WTC11 (cell line): Measurements from ENCODE around the gene DAND5. TPM values are rescaled to one million over a fixed set of nuclear protein-coding genes. Genes with fewer than 3 reads are reported as not detected.

Experiments used
- CBFB ChIP-seq: sonication (generic); formaldehyde crosslinking; IDR thresholded peaks from 2 replicates; pipeline ENCODE4 v1.8.1; 2022; ENCODE audit warnings: mild to moderate bottlenecking, low read depth, missing genetic modification reagents
- ELF4 ChIP-seq: sonication (generic); formaldehyde crosslinking; IDR thresholded peaks from 2 replicates; pipeline ENCODE4 v1.8.1; 2022; ENCODE audit warnings: low read depth, mild to moderate bottlenecking, moderate library complexity, missing genetic modification reagents
- ETV6 ChIP-seq: sonication (generic); formaldehyde crosslinking; IDR thresholded peaks from 2 replicates; pipeline ENCODE4 v1.8.1; 2022; ENCODE audit warnings: mild to moderate bottlenecking, missing genetic modification reagents
- FOXJ3 ChIP-seq: sonication (generic); formaldehyde crosslinking; IDR thresholded peaks from 2 replicates; pipeline ENCODE4 v1.9.0; 2021; ENCODE audit warnings: missing genetic modification reagents, mild to moderate bottlenecking, borderline replicate concordance
- IRF2 ChIP-seq: sonication (generic); formaldehyde crosslinking; IDR thresholded peaks from 2 replicates; pipeline ENCODE4 v1.8.0; 2022; ENCODE audit warnings: low read depth, missing genetic modification reagents, borderline replicate concordance
- KAT7 ChIP-seq: sonication (generic); formaldehyde crosslinking; IDR thresholded peaks from 2 replicates; pipeline ENCODE4 v1.8.1; 2023; ENCODE audit warnings: missing genetic modification reagents, mild to moderate bottlenecking, borderline replicate concordance
- NFE2L1 ChIP-seq: sonication (generic); formaldehyde crosslinking; IDR thresholded peaks from 2 replicates; pipeline ENCODE4 v1.8.1; 2023; ENCODE audit warnings: missing genetic modification reagents
- OVOL2 ChIP-seq: fragments of 250-450 bp; sonication (Bioruptor Pico); IDR thresholded peaks from 2 replicates; pipeline ENCODE4 v1.9.0; 2021; ENCODE audit warnings: mild to moderate bottlenecking, borderline replicate concordance
- PRRX2 ChIP-seq: fragments of 250-450 bp; sonication (Bioruptor Pico); IDR thresholded peaks from 2 replicates; pipeline ENCODE4 v1.8.0; 2021; ENCODE audit warnings: mild to moderate bottlenecking
- SMAD3 ChIP-seq: sonication (generic); formaldehyde crosslinking; IDR thresholded peaks from 2 replicates; pipeline ENCODE4 v1.8.0; 2022; ENCODE audit warnings: missing genetic modification reagents, mild to moderate bottlenecking, borderline replicate concordance
- ZNF138 ChIP-seq: sonication (generic); formaldehyde crosslinking; conservative IDR thresholded peaks from 2 replicates; pipeline ENCODE4 v1.8.1; 2022; ENCODE audit warnings: mild to moderate bottlenecking, moderate library complexity, missing genetic modification reagents
- ZNF232 ChIP-seq: sonication (generic); formaldehyde crosslinking; IDR thresholded peaks from 2 replicates; pipeline ENCODE4 v1.8.0; 2022; ENCODE audit warnings: mild to moderate bottlenecking, missing genetic modification reagents
- ZNF263 ChIP-seq: sonication (generic); formaldehyde crosslinking; IDR thresholded peaks from 2 replicates; pipeline ENCODE4 v1.8.1; 2022; ENCODE audit warnings: low read depth, mild to moderate bottlenecking, moderate library complexity, missing genetic modification reagents
- ZNF671 ChIP-seq: fragments of 250-450 bp; sonication (Bioruptor Pico); IDR thresholded peaks from 2 replicates; pipeline ENCODE4 v1.8.0; 2021; ENCODE audit warnings: mild to moderate bottlenecking
- total RNA-seq: library from RNA; stranded (reverse); gene quantifications from 3 replicates; pipeline ENCODE4 v1.2.3, GENCODE V29; 2021
- TF ChIP-seq, protein P1 (sequence below): sonication (generic); formaldehyde crosslinking; IDR thresholded peaks from 2 replicates; pipeline ENCODE4 v1.8.1; 2022; ENCODE audit warnings: mild to moderate bottlenecking, moderate library complexity, missing genetic modification reagents
- TF ChIP-seq, protein P2 (sequence below): fragments of 250-450 bp; sonication (Bioruptor Pico); conservative IDR thresholded peaks from 2 replicates; pipeline ENCODE4 v1.9.0; 2021; ENCODE audit warnings: mild to moderate bottlenecking
- TF ChIP-seq, protein P3 (sequence below): sonication (generic); formaldehyde crosslinking; IDR thresholded peaks from 2 replicates; pipeline ENCODE4 v1.8.1; 2023; ENCODE audit warnings: mild to moderate bottlenecking, moderate library complexity, missing genetic modification reagents
- TF ChIP-seq, protein P4 (sequence below): sonication (generic); formaldehyde crosslinking; conservative IDR thresholded peaks from 2 replicates; pipeline ENCODE4 v1.8.1; 2022; ENCODE audit warnings: mild to moderate bottlenecking, missing genetic modification reagents
- TF ChIP-seq, protein P5 (sequence below): sonication (generic); formaldehyde crosslinking; IDR thresholded peaks from 2 replicates; pipeline ENCODE4 v1.8.1; 2023; ENCODE audit warnings: mild to moderate bottlenecking, missing genetic modification reagents
- TF ChIP-seq, protein P6 (sequence below): sonication (generic); formaldehyde crosslinking; IDR thresholded peaks from 2 replicates; pipeline ENCODE4 v1.8.1; 2022; ENCODE audit warnings: low read depth, missing genetic modification reagents, borderline replicate concordance
- TF ChIP-seq, protein P7 (sequence below): sonication (generic); formaldehyde crosslinking; IDR thresholded peaks from 2 replicates; pipeline ENCODE4 v1.8.1; 2023; ENCODE audit warnings: mild to moderate bottlenecking, missing genetic modification reagents, moderate library complexity
- TF ChIP-seq, protein P8 (sequence below): fragments of 250-450 bp; sonication (Bioruptor Pico); IDR thresholded peaks from 2 replicates; pipeline ENCODE4 v1.8.0; 2021; ENCODE audit warnings: mild to moderate bottlenecking
- TF ChIP-seq, protein P9 (sequence below): sonication (generic); formaldehyde crosslinking; IDR thresholded peaks from 2 replicates; pipeline ENCODE4 v1.8.0; 2023; ENCODE audit warnings: missing genetic modification reagents
- TF ChIP-seq, protein P10 (sequence below): fragments of 250-450 bp; sonication (Bioruptor Pico); IDR thresholded peaks from 2 replicates; pipeline ENCODE4 v1.9.0; 2021; ENCODE audit warnings: moderate library complexity, mild to moderate bottlenecking, inconsistent platforms, borderline replicate concordance

DAND5 gene
- total RNA-seq, 1 experiment from 2014 or later = 0.22 TPM

DNA sequence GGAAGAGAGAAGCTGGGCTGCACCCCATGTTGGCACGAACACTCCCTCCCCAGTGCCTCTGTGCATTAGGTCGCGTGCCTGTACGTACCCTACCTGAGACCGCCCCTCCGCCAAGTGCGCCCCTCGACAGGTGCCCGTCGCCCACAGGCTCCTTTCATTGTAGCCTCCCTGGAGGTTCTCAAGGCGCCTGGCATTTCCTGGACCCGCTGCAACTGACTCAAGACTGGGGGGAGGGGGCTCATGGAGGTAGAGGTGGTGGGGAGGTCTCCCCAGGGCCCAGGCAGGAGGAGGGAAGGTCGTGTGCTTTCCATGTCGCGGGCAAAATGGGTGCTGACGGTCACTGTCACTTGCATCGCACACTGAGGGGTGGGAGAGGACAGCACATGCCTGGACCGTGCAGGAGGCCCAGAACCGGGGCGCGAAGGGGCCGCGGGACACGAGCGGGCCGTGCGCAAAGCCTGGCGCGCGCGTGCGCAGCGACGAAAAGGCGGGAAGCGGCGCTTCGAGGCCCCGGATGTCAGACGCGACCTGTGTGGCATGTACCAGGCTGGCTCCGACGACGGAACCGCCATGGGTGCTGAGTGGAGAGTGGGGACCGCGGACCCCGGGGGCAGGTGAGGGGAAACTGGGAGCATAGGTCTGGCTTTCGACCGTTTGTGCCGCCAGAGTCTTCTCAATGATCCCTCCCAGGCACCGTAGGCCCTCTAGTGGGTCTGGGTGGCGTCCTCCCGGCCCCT is 42.4 kb downstream of the DAND5 start (continued):
- peak; percentile 77; the same call in 1 of the 2 replicates for TF ChIP-seq ZNF232 (CRISPR knock-in tag)
- 0 out of 2 replicates have a peak, but pooled peaks have one; percentile 74 for TF ChIP-seq FOXJ3 (CRISPR knock-in tag)
- TF ChIP-seq NFE2L1 (CRISPR knock-in tag) = peak; percentile 99
- TF ChIP-seq ZNF138 = no peak; the same call in 1 of the 2 replicates
- no peak for TF ChIP-seq OVOL2 (CRISPR knock-in tag)
- TF ChIP-seq, protein P1, sequence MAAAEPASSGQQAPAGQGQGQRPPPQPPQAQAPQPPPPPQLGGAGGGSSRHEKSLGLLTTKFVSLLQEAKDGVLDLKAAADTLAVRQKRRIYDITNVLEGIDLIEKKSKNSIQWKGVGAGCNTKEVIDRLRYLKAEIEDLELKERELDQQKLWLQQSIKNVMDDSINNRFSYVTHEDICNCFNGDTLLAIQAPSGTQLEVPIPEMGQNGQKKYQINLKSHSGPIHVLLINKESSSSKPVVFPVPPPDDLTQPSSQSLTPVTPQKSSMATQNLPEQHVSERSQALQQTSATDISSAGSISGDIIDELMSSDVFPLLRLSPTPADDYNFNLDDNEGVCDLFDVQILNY (CRISPR knock-in tag) = peak; percentile 92
- TF ChIP-seq, protein P2, sequence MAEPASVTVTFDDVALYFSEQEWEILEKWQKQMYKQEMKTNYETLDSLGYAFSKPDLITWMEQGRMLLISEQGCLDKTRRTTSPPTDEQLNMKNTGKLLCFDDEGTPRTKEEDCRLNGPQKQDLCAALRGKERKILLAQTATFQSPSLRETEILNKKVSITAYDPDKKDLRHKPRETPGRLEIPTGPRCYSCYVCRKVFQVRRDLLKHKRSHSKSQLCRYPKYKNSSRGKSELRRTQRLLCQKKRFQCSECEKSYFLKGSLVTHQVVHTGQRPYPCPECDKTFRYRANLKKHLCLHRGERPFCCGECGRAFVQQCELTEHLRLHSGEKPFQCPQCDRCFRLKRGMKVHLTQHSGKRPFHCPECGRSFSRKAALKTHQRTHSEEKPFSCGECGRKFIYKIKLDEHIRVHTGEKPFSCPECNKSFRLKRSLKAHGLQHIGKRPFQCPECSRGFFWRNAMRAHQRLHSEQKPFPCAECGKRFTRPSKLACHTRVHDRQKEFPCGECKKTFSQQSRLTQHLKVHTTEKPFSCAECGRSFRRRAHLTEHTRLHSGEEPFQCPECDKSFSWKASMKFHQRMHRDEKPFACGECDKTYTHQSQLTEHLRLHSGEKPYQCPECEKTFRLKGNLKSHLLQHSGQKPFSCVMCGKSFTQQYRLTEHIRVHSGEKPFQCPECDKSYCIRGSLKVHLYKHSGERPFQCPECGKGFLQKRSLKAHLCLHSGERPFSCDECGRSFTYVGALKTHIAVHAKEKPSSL (CRISPR knock-in tag) = no peak
- TF ChIP-seq, protein P3, sequence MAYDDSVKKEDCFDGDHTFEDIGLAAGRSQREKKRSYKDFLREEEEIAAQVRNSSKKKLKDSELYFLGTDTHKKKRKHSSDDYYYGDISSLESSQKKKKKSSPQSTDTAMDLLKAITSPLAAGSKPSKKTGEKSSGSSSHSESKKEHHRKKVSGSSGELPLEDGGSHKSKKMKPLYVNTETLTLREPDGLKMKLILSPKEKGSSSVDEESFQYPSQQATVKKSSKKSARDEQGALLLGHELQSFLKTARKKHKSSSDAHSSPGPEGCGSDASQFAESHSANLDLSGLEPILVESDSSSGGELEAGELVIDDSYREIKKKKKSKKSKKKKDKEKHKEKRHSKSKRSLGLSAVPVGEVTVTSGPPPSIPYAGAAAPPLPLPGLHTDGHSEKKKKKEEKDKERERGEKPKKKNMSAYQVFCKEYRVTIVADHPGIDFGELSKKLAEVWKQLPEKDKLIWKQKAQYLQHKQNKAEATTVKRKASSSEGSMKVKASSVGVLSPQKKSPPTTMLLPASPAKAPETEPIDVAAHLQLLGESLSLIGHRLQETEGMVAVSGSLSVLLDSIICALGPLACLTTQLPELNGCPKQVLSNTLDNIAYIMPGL = peak; percentile 78; the same call in 1 of the 2 replicates
- peak; percentile 91 for TF ChIP-seq ELF4
- TF ChIP-seq PRRX2 (CRISPR knock-in tag) = no peak
- 0 out of 2 replicates have a peak, but pooled peaks have one; percentile 47 for TF ChIP-seq CBFB (CRISPR knock-in tag)
- TF ChIP-seq, protein P4, sequence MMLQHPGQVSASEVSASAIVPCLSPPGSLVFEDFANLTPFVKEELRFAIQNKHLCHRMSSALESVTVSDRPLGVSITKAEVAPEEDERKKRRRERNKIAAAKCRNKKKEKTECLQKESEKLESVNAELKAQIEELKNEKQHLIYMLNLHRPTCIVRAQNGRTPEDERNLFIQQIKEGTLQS (CRISPR knock-in tag) = peak; percentile 78
- TF ChIP-seq, protein P5, sequence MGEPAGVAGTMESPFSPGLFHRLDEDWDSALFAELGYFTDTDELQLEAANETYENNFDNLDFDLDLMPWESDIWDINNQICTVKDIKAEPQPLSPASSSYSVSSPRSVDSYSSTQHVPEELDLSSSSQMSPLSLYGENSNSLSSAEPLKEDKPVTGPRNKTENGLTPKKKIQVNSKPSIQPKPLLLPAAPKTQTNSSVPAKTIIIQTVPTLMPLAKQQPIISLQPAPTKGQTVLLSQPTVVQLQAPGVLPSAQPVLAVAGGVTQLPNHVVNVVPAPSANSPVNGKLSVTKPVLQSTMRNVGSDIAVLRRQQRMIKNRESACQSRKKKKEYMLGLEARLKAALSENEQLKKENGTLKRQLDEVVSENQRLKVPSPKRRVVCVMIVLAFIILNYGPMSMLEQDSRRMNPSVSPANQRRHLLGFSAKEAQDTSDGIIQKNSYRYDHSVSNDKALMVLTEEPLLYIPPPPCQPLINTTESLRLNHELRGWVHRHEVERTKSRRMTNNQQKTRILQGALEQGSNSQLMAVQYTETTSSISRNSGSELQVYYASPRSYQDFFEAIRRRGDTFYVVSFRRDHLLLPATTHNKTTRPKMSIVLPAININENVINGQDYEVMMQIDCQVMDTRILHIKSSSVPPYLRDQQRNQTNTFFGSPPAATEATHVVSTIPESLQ (CRISPR knock-in tag) = peak; percentile 60; the same call in 1 of the 2 replicates
- TF ChIP-seq SMAD3 (CRISPR knock-in tag) = peak; percentile 82; the same call in 1 of the 2 replicates
- TF ChIP-seq, protein P6, sequence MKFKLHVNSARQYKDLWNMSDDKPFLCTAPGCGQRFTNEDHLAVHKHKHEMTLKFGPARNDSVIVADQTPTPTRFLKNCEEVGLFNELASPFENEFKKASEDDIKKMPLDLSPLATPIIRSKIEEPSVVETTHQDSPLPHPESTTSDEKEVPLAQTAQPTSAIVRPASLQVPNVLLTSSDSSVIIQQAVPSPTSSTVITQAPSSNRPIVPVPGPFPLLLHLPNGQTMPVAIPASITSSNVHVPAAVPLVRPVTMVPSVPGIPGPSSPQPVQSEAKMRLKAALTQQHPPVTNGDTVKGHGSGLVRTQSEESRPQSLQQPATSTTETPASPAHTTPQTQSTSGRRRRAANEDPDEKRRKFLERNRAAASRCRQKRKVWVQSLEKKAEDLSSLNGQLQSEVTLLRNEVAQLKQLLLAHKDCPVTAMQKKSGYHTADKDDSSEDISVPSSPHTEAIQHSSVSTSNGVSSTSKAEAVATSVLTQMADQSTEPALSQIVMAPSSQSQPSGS (CRISPR knock-in tag) = peak; percentile 88; the same call in 1 of the 2 replicates
- TF ChIP-seq, protein P7, sequence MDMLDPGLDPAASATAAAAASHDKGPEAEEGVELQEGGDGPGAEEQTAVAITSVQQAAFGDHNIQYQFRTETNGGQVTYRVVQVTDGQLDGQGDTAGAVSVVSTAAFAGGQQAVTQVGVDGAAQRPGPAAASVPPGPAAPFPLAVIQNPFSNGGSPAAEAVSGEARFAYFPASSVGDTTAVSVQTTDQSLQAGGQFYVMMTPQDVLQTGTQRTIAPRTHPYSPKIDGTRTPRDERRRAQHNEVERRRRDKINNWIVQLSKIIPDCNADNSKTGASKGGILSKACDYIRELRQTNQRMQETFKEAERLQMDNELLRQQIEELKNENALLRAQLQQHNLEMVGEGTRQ (CRISPR knock-in tag) = peak; percentile 49; the same call in 1 of the 2 replicates
- no peak; the same call in 1 of the 2 replicates for TF ChIP-seq ZNF263 (CRISPR knock-in tag)
- peak; percentile 95; the same call in 1 of the 2 replicates for TF ChIP-seq KAT7 (CRISPR knock-in tag)
- peak; percentile 92 for TF ChIP-seq ETV6 (CRISPR knock-in tag)
- no peak for TF ChIP-seq ZNF671
- TF ChIP-seq, protein P8, sequence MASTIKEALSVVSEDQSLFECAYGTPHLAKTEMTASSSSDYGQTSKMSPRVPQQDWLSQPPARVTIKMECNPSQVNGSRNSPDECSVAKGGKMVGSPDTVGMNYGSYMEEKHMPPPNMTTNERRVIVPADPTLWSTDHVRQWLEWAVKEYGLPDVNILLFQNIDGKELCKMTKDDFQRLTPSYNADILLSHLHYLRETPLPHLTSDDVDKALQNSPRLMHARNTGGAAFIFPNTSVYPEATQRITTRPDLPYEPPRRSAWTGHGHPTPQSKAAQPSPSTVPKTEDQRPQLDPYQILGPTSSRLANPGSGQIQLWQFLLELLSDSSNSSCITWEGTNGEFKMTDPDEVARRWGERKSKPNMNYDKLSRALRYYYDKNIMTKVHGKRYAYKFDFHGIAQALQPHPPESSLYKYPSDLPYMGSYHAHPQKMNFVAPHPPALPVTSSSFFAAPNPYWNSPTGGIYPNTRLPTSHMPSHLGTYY (CRISPR knock-in tag) = no peak
- TF ChIP-seq, protein P9, sequence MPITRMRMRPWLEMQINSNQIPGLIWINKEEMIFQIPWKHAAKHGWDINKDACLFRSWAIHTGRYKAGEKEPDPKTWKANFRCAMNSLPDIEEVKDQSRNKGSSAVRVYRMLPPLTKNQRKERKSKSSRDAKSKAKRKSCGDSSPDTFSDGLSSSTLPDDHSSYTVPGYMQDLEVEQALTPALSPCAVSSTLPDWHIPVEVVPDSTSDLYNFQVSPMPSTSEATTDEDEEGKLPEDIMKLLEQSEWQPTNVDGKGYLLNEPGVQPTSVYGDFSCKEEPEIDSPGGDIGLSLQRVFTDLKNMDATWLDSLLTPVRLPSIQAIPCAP (CRISPR knock-in tag) = peak; percentile 97
- TF ChIP-seq, protein P10, sequence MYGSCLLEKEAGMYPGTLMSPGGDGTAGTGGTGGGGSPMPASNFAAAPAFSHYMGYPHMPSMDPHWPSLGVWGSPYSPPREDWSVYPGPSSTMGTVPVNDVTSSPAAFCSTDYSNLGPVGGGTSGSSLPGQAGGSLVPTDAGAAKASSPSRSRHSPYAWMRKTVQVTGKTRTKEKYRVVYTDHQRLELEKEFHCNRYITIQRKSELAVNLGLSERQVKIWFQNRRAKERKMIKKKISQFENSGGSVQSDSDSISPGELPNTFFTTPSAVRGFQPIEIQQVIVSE = no peak
- TF ChIP-seq IRF2 = 0 out of 2 replicates have a peak, but pooled peaks have one; percentile 66
